CD4-positive, alpha-beta T cell treated with Interleukin-4 for 1 hour (primary cell): ENCODE measurements around the gene VPS13C.
"Not testable (repeated sequence)": the region's sequence is repeated elsewhere in the genome, so short reads cannot be mapped to it uniquely, and the experiment has no call there.

Experiments used
- DNase-seq, 2 donors: peaks; one replicate each; pipeline ENCODE4 v3.0.0-alpha.2; 2020 to 2022

VPS13C gene

DNA sequence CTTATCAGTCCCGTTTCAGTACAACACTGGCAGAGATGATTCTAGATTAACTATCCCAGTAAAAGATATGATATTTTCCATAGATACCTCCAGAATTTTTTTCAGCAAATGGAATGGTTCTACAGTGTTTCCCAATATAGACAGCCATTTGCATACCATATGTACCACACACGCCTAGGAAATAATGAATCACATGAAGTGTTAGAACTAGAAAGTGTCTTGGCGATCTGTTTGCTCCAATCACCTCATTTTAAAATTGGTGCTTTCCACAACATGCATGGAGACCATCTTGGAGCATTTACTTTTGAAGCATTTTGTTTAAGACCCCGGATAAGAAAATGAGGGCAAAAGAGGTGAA is 8.5 kb upstream of the VPS13C start:
- DNase-seq = no peak

DNA sequence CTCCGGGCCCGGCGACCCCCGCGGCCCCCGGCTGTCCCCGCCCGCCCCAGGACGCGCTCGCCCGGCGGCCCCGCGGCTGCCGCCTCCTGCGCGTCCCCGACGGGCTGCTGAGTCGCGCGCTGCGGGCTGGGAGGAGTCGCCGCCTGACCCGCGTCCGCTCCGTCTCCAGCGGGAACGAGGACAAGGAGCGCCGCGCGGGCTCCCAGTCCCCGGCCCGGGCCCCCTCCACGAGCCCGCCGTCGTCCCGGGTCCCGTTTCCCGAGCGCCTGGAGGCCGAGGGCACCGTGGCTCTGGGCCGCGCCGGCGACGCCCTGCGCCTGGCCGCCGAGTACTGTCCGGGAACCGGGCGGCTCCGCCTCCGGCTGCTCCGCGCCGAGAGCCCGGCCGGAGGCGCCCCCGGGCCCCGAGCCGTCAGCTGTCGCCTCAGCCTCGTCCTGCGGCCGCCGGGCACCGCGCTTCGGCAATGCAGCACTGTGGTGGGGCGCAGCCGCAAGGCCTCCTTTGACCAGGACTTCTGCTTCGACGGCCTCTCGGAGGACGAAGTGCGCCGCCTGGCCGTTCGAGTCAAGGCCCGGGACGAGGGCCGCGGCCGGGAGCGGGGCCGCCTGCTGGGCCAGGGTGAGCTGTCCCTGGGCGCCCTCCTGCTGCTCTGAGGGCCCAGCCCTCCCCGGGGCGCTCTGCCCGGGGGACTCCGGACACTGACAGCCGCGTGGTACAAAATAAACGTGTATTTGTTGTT is 8.0 kb upstream of the VPS13C start:
- peak in 1 of 2 donors; percentile 22 for DNase-seq

DNA sequence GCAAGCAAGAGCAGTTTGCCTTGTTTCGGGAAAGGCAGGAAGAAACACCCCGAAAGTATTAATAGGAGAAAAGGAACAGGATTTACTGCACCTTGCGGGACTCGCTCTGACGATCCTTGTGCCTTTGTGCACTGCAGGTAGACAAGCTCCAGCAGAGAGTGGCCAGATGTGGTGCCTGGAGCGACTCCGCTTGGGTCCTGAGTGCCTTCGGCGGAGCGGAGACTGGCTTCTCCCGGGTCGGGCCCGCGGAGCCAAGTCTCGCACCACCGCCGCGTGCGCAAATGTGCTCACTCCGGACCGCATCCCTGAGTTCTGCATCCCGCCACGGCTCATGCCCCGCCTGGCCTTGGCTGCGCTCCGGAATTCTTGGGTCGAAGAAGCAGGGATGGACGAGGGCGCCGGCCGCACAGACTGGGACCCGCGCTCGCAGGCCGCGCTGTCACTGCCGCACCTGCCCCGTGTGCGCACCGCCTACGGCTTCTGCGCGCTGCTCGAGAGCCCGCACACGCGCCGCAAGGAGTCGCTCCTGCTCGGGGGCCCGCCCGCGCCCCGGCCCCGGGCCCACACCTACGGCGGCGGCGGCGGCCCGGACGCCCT is 7.3 kb upstream of the VPS13C start:
- DNase-seq = no peak

DNA sequence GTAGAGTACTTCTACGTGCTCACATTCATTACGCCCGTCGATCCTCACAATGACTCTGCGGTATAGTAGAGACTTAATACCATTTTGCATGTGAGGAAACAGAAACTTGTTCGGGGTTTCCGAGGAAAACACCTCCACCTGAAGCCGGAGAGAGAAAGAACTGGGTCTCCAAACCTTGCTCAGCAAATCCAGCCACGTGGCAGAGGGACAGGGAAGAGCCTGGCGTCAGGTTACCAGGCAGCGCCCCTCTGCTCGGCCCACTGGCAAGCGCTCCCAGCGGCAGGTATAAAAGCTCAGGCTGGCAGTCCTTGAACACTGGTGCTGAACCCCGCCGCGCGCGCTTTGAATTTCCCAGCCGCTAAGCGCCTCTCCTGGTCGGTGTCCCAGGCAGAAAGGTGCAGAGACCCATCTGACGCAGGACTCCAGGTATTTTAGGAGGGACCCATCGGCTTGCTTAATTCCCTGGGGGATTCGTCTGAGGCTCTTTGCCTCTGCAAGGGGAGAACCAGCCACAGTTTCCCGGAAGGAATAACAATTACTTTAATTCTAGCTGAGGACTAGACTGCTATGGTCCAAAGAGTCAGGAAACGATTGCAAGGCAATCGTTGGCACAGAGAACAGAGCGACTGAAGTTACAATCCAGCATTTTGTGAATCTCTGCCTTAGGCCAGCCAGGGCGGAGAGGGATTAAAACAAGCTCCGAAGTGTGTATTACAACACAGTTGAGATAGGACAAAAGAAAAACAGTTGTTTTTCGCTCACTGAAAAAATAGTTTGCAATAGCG is 6.6 kb upstream of the VPS13C start, which contains the start of gene C2CD4A:
Gene C2CD4A, plus strand, starts transcription at position 315 of the 785 bp plus-strand sequence. CDS start 637 bp downstream, outside the sequence.
- peak; percentile 43 to 56 for DNase-seq

DNA sequence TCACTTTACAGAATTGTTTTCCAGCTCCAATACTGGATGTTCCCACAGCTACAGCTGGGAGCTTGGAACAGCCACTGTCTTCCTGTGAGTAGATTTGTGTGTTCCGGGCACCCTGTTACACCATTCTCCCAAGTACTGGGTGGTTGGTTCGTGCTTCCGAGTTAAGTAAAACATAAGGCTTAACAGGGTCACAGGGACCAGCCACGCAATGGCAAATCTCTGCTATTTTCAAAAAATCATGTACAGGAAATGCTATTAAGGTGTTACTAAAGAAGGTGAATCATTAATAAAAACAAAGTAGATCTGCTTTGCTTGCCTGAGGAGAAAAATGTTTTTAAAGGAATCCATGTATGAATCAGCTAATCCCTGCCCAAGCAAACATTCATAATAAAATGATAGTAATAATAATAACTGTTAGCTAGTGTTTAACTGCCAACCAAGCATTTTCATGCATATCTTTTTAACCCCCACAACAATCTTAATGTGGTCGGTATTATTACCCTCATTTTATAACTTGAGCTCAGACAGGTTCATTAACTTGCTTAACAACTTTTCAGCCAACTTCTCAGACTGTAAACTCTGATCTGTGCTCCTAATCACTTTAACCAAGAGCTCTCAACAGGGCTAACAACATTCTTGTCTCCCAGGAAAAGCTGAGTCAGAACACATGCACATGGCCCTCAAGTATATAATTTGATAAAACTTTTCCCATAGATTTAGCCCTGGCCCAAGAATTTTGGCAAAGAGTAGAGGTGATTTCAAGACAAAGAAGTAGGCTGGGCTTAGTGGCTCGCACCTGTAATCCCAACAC is 3.8 kb upstream of the VPS13C start:
- DNase-seq = no peak

DNA sequence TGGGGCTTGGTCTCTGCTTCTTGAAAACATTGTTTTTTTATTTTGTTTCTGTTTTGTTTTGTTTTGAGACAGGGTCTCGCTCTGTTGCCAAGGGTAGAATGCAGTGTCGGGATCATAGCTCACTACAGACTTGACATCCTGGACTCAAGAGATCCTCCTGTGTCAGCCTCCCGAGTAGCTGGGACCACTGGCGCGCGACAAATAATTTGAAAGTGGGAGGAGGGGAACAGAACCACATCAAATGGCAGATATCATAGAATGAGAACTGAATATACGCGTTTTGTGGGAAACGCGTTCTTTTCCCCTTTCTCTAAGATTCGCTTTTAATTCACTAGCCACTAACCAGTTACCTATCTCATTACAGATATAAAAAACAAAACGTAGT is 641 bp upstream of the VPS13C start:
- no peak for DNase-seq

DNA sequence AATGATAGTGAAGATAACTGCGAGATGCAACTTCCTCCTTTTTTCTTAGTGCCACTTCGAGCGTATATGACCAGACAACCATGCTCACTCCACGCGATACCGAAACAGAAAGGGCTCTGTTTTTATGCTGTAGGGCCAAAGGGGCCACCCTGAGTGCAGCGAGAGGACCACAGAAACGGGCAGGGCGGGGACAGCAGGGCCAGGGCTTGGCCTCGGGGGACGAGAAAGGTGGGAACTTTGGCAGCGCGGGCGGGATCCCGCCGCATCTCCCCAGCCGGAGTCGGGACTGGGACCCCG is 483 bp downstream of the VPS13C start:
- DNase-seq = peak; percentile 72 to 75

DNA sequence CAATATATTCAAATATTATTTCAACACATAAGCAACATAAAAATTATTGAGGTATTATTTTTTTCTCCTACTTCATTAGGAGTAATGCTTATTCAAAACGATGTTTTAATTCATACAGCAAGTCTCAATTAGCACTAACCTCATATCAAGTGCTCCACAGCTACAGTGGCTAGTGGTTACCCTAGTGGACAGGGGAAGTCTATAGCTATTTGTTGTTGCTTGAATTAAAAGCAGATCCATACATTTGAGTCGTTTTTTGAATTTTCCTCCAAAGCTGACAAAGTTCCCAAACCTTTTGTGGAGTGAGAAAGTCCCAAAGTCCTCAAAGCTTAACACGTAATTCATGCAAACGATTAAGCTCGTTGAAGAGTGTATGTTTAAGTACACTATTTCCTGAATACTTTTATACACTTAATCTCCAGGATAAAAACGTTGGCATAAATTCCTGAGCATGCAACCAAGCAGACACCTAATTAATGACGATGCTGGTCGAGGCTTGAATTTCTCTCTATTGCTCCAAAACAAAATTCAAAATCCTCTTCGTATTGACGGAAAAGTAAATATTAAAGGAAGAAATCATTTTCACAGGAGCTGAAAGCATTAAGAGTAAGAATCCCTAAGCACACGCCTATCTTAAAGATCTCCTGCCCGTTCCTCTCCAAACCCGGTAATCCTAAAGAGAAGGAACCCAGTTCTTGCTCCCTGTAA is 985 bp downstream of the VPS13C start:
- DNase-seq = peak in 1 of 2 donors; percentile 25

DNA sequence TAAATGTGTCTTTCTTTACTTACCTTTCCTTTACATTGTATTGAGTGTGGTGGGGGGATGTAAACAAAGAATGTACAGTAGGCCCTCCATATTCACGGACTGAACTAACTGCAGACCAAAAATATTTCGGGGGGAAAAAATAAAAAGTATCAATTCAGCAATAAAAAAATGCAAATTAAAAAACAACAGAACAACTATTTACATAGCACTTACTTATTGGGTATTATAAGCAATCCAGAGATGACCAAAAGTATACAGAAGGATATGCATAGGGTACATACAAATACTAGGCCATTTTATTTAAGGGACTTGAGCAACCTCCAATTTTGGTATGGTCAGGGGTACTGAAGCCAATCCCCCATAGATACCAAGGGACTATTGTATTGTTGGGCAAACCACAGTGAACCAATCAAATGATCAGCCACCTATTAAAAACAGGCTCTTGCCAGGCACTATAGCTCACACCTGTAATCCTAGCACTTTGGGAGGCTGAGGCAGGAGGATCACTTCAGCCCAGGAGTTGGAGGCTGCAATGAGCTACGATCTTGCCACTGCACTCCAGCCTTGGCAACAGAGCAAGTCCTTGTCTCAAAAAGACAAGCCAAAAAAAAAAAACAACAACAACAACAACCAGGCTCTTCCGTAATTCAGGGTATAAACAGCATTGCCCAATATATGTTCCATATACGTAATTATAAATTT is 1.8 kb downstream of the VPS13C start:
- no peak for DNase-seq

DNA sequence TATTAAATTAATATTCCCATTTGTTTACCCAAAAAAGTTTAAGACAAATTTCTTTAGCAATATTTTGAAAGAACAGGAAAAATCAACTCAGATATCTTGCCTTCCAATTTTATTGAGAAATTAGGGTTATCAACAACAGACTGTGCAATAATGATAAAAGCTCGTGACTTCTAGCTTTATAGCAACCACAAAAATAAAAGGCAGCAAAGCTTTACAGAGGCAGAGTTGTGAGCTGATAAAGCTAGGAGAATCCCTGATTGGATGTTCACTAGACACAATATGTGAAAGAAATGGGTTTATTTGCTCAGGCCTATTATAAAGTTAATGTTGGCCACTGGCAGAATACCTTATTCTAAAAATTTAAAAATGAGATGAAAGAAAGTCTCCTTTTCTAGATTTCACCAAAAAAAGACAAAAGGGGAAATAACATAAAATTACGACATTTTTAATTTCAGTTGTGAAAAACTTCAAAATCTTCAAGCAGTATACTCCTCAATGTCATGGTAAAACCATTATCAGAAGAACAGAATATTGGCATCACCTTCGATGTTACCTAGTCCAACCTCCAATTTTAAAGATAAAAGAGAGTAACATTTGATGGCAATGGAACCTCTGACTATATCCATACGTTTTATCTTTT is 2.8 kb downstream of the VPS13C start:
- no peak for DNase-seq

DNA sequence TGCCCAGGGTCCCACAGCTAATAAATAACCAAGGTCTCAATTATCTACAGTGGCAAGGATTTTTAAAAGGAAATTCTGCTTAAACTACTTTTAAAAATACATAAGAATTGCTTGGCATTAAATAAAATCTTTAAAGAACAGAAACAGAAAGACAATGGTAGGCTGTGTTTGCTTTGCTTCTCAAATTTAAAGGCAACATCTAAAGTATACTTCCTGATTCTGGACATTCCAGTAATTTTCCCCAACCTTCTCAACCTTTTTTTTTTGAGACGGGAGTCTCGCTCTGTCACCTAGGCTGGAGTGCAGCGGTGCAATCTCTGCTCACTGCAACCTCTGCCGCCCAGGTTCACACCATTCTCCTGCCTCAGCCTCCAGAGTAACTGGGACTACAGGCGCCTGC is 5.3 kb downstream of the VPS13C start:
- no peak for DNase-seq

DNA sequence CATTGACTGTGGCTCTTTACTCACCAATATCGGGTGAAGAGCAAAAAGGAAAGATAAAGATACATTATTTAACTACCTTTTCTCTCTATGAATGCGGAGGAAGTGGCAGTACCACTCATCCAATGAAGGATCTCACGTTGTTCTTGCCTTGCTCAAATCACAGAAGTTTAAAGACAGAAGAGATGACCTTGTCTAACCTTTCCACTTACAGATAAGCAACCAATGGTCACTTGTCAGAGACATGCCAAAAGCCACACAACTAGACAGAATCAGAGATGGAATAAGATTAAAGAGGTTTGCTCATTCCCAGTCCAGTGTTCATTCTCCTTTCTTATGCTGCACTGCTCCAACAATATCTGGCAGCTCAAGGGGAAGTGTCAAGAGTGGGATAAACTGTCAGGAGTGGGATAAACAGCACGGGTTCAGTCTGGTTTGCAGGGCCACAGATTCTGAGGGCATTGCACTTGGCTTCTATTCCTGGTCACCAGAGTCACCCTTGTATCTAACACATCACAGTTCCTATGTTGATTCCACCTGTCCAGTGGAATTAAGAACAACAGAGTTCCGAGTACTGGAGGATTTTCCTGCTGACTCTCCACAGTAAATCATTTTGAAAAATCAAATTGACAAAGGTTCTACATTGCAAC is 6.7 kb downstream of the VPS13C start:
- DNase-seq = no peak

DNA sequence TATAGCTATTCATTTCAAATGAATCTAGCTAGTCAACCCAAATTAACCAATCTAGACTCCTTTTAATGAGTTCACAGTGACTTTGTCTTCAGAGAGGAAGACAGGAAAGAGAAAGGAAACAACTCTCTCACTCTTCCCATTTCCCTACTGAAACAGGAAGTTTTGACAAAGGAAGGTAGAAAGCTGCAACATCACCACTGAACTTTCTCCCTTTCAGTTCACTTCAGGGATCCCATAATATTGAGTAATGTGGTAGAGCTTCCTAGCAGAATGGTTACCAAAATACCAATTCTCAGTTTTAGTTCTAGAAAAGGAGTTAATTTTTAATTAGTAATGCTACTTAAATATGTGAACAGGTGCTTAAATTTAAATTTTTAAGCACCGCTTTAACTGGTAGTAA is 7.5 kb downstream of the VPS13C start:
- no peak for DNase-seq

DNA sequence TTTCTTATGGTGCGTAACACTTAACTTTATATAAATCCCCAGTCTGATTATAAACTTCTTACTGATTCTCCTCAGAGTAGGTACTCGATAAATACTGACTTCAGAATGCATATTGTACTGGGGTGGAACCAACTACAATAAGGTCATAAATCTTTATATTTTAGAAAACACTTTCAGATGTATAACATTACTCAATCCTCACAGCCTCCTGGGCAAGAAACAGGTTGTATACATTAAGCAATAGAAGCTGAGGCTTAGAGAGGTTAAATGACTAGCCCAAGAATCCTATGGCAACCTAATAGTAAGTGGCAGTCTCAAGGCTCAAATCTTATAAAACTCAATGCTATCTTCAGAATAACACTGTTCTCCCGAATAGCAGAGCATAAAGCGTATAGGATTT is 9.1 kb downstream of the VPS13C start:
- DNase-seq = no peak

DNA sequence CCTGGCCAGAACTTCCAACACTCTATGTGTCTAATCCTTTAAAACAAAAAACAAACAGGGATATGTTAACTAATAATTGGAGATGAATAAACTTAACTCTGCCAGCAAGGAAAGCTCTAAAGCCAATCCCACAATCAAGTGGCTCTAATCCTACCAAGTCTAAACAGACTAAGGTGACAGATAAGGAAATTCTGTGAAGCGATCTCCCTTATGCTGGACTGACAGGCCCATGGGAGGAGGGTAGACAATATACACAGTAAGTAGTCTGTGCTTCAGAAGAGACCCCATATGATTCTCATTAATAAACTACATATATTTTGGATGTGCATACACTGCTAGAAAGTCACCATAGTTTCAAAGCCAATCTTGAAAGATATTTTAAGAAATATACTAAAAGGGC is 10.1 kb downstream of the VPS13C start:
- DNase-seq = no peak

DNA sequence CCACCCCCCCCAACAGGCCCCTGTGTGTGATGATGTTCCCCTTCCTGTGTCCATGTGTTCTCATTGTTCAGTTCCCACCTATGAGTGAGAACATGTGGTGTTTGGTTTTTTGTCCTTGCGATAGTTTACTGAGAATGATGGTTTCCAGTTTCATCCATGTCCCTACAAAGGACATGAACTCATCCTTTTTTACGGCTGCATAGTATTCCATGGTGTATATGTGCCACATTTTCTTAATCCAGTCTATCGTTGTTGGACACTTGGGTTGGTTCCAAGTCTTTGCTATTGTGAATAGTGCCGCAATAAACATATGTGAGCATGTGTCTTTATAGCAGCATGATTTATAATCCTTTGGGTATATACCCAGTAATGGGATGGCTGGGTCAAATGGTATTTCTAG is 12.0 kb downstream of the VPS13C start:
- not testable (repeated sequence) for DNase-seq

DNA sequence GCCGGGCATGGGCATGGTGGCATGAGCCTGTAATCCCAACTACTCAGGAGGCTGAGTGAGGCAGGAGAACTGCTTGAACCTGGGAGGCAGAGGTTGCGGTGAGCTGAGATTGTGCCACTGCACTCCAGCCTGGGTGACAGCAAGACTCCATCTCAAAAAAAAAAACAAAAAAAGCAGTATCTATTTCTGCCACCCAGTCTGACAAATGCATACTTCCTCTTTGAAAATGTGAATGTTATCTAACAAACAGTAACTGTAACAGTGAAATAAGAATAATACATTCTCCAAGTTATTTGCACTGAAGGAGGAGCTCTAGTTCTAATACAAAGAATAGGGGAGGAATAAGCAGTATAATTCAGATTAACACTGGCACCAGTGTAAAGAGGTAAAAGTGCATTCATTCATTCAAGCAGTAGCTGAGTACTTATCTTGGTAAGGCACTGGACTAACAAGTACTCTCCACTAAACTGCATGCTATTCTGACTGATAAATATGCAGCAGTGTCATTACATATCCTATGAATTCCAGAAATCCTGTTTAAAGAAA is 12.9 kb downstream of the VPS13C start:
- no peak for DNase-seq

DNA sequence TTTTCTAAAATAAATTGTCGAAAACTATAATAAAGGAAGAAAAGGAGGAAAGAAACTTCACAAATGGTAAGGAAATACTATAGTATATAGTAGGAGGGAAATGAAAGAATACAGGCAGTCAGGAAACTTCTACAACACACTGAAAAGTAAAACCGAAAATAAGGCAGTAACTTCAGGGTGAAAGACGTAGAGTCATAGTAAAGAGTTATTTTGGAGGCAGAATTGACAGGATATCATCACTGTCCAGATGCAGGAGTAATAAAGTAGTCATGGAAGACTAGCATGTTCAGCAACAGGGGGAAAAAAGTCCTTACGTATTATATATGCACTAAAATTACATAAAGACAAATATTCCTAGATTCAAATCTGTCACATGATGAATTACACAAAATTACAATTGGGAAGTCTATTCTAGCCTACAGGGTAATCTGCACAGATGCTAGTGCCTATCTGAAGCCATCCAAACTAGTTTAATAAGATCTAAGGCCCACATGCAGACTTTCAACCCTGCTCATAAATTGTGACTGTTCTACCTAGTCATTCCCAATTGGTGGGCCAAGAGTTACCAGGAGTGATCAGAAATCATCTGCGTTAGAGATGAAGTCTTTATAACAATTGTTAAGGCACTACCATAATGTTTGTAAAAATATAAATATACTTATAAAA is 14.0 kb downstream of the VPS13C start:
- no peak for DNase-seq

DNA sequence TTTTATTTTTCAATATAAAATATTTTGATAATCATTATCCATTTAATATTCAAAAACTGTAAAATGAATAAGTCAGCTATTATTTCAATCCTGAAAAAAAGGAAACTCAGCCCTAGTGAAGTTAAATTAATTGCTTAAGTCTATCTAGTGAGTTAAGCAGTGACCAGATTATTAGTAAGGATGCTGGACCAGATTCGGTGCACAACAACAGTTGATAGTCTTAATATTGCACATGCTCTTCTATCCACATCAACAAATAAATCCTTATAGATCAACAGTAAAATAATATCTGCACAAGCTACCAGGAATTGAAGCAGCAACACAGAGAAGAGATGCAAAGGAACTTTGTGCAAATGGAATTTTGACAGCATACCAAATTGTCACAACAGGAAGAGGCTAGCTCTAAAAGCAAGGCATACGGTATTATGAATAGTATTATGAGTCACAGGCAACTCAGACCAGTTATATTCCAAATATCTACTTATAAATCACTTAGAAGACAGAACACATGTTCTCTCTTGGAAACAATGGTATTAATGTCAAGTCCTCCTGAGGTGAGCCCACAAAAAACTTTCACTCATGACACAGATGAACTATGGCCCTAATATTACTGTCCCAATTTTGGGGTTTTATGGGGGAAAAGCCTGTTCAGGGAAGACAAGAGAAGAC is 24.9 kb downstream of the VPS13C start:
- no peak for DNase-seq

DNA sequence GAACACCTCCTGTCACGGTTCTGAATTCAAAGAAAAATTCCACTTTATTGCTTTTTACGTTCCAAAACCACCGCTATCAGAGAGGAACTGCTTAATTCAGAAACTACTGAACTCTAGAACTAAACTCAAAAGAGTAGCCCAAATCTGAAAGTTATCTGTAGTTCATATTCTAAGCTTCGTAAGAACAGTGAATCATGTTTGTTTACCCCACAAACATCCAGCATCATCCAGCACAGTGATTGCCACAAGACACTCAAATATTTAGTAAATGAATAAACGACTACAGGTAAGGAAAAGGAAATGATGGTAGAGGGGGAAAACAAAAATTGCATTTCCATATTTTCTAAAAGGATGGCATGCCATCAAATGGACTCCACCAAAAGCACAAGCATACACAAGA is 32.3 kb downstream of the VPS13C start:
- no peak for DNase-seq
